ENCODE measurements around the gene CSNK2A1.

Gene CSNK2A1

DNA sequence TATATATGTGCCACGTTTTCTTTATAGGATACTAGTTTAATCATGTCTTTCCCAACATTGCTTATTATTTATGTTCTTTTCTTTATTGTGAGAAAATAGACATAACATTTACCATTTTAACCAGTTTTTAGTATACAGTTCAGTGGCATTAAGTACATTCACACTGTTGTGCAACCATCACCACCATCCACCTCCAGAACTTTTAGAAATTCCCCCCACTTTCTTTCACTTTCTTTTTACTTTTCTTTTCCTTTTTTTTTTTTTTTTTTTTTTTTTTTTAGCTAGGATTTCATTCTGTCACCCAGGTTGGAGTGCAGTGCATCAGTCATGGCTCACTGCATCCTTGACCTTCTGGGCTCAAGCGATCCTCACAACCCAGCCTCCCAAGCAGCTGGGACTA, 117.0 kb downstream of the CSNK2A1 start:
- TF ChIP-seq, protein P1, sequence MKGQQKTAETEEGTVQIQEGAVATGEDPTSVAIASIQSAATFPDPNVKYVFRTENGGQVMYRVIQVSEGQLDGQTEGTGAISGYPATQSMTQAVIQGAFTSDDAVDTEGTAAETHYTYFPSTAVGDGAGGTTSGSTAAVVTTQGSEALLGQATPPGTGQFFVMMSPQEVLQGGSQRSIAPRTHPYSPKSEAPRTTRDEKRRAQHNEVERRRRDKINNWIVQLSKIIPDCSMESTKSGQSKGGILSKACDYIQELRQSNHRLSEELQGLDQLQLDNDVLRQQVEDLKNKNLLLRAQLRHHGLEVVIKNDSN (IDR thresholded peaks at IDR 0.05) = no peak
- TF ChIP-seq CEBPB (IDR thresholded peaks at IDR 0.05) = no peak

Data from Ishikawa (cell line).